Liver (tissue), 9 donors: ENCODE results near the gene RYR3. TPM values are rescaled to one million over a fixed set of nuclear protein-coding genes. Genes with fewer than 3 reads are reported as not detected.

Experiments
- DNase-seq: peaks from one replicate; pipeline ENCODE4 v3.0.0-alpha.2; 2017; ENCODE audit warnings: low spot score
- H3K27ac ChIP-seq, 2 donors: one replicate each; pipeline ENCODE4 v1.7.0; 2013; ENCODE audit warnings: inconsistent platforms in 2 of 2, low read length in 2 of 2, control low read depth in 1 of 2, low read depth in 1 of 2, mild to moderate bottlenecking in 1 of 2
- H3K27me3 ChIP-seq, 4 donors: one replicate each; pipeline versions ENCODE4 v1.6.1 to v1.7.0; 2013; ENCODE audit warnings: low read length in 3 of 4, inconsistent platforms in 1 of 4, mild to moderate bottlenecking in 1 of 4, moderate library complexity in 1 of 4; ENCODE audit not compliant: control insufficient read depth in 4 of 4, insufficient read depth in 4 of 4
- H3K36me3 ChIP-seq, 4 donors: one replicate each; pipeline versions ENCODE4 v1.6.1 to v1.7.0; 2013; ENCODE audit warnings: low read length in 3 of 4, mild to moderate bottlenecking in 3 of 4, low read depth in 1 of 4, moderate library complexity in 1 of 4; ENCODE audit not compliant: control insufficient read depth in 4 of 4, insufficient read depth in 3 of 4
- H3K4me1 ChIP-seq, 4 donors: one replicate each; pipeline versions ENCODE4 v1.6.1 to v1.7.0; 2013; ENCODE audit warnings: low read length in 3 of 4, mild to moderate bottlenecking in 3 of 4, moderate library complexity in 1 of 4; ENCODE audit not compliant: control insufficient read depth in 4 of 4, insufficient read depth in 4 of 4
- H3K4me3 ChIP-seq, 3 donors: one replicate each; pipeline versions ENCODE4 v1.6.1 to v1.7.0; 2013; ENCODE audit warnings: low read length in 3 of 3, control low read depth in 1 of 3, low read depth in 1 of 3, mild to moderate bottlenecking in 1 of 3
- H3K9ac ChIP-seq, 2 donors: one replicate each; pipeline ENCODE4 v1.7.0; 2013; ENCODE audit warnings: low read length in 2 of 2, mild to moderate bottlenecking in 2 of 2, moderate library complexity in 2 of 2, control low read depth in 1 of 2, low read depth in 1 of 2
- H3K9me3 ChIP-seq, 4 donors: one replicate each; pipeline versions ENCODE4 v1.6.1 to v1.7.0; 2013; ENCODE audit warnings: low read length in 3 of 4; ENCODE audit not compliant: control insufficient read depth in 4 of 4
- ATF3 ChIP-seq: IDR thresholded peaks from 2 replicates; pipeline ENCODE4 v1.6.1; 2016; ENCODE audit warnings: antibody characterized with exemption
- CTCF ChIP-seq: fragments of 150-350 bp; IDR thresholded peaks from 2 replicates; pipeline ENCODE4 v1.5.1; 2017; ENCODE audit warnings: improper control_type of control experiment, low read depth, low read length; ENCODE audit not compliant: missing input control
- EGR1 ChIP-seq, 2 donors: IDR thresholded peaks; 2 replicates each; pipeline ENCODE4 v1.6.1; 2016 to 2018; ENCODE audit warnings: antibody characterized with exemption in 2 of 2, low read depth in 2 of 2
- FOXA1 ChIP-seq: IDR thresholded peaks from 2 replicates; pipeline ENCODE4 v1.6.1; 2016; ENCODE audit warnings: antibody characterized with exemption
- FOXA2 ChIP-seq: IDR thresholded peaks from 2 replicates; pipeline ENCODE4 v1.6.1; 2016; ENCODE audit warnings: antibody characterized with exemption
- GABPA ChIP-seq, 2 donors: IDR thresholded peaks in 1 of 2; conservative IDR thresholded peaks in 1 of 2; 2 replicates each; pipeline ENCODE4 v1.6.1; 2016; ENCODE audit warnings: antibody characterized with exemption in 2 of 2, mild to moderate bottlenecking in 1 of 2, moderate library complexity in 1 of 2
- HNF4A ChIP-seq, 2 donors: conservative IDR thresholded peaks; 2 replicates each; pipeline ENCODE4 v1.6.1; 2016; ENCODE audit warnings: antibody characterized with exemption in 2 of 2, mild to moderate bottlenecking in 2 of 2
- HNF4G ChIP-seq: IDR thresholded peaks from 2 replicates; pipeline ENCODE4 v1.6.1; 2016; ENCODE audit warnings: antibody characterized with exemption
- JUND ChIP-seq, 2 donors: IDR thresholded peaks; 2 replicates each; pipeline ENCODE4 v1.6.1; 2016; ENCODE audit warnings: antibody characterized with exemption in 2 of 2
- MAX ChIP-seq: IDR thresholded peaks from 2 replicates; pipeline ENCODE4 v1.6.1; 2016; ENCODE audit warnings: antibody characterized with exemption
- NR2F2 ChIP-seq: IDR thresholded peaks from 2 replicates; pipeline ENCODE4 v1.6.1; 2016; ENCODE audit warnings: antibody characterized with exemption
- RAD21 ChIP-seq, 2 donors: IDR thresholded peaks; 2 replicates each; pipeline ENCODE4 v1.6.1; 2016; ENCODE audit warnings: antibody characterized with exemption in 2 of 2, mild to moderate bottlenecking in 2 of 2
- REST ChIP-seq: IDR thresholded peaks from 2 replicates; pipeline ENCODE4 v1.6.1; 2016; ENCODE audit warnings: antibody characterized with exemption, mild to moderate bottlenecking
- RXRA ChIP-seq, 2 donors: IDR thresholded peaks; 2 replicates each; pipeline ENCODE4 v1.6.1; 2017 to 2018; ENCODE audit warnings: antibody characterized with exemption in 2 of 2, mild to moderate bottlenecking in 1 of 2
- SP1 ChIP-seq: IDR thresholded peaks from 2 replicates; pipeline ENCODE4 v1.6.1; 2018; ENCODE audit warnings: antibody characterized with exemption, mild to moderate bottlenecking
- TAF1 ChIP-seq: conservative IDR thresholded peaks from 2 replicates; pipeline ENCODE4 v1.6.1; 2016; ENCODE audit warnings: antibody characterized with exemption, mild to moderate bottlenecking
- YY1 ChIP-seq: IDR thresholded peaks from 2 replicates; pipeline ENCODE4 v1.6.1; 2016; ENCODE audit warnings: antibody characterized with exemption, mild to moderate bottlenecking
- ZBTB33 ChIP-seq: IDR thresholded peaks from 2 replicates; pipeline ENCODE4 v1.6.1; 2016; ENCODE audit warnings: antibody characterized with exemption
- WGBS: extraction: QIAGEN DNeasy Blood & Tissue Kit; methylation state at CpG from one replicate; pipeline ENCODE4 v1.1.7; 2013; 5-methylcytosine and 5-hydroxymethylcytosine counted together
- polyA plus RNA-seq, 2 donors: library from polyadenylated mRNA; stranded (reverse) in 1 of 2; unstranded in 1 of 2; fragments of 200-250 nt in 1 of 2; fragments of >200 nt in 1 of 2; fragmentation: Nextera tagmentation in 1 of 2; extraction: Ambion mirVana in 1 of 2; gene quantifications; one replicate each; pipeline versions ENCODE4 v1.2.1 to v1.2.3, GENCODE V29; 2013 to 2015
- total RNA-seq, 2 donors: library from RNA; depleted of rRNA; stranded (reverse); fragments of >200 nt; gene quantifications; one replicate each; pipeline ENCODE4 v1.2.3, GENCODE V29; 2014
- donor health status: healthy.
- donor health status: healthy.
- donor health status: healthy.
- donor health status: healthy.
- donor health status: healthy.

RYR3 gene
- total and polyA plus RNA-seq, 4 donors: 0.01 to 1.1 (median 0.22) TPM

- WGBS: 90% methylated on average over 14 of the region's 14 CpGs
- no peaks in the 10 kb centered on the region for H3K36me3 ChIP-seq
- no peaks in the 10 kb centered on the region for H3K9me3 ChIP-seq
- no peak overlapping the region for H3K9ac ChIP-seq
- no peak overlapping the region for H3K4me3 ChIP-seq
- peaks cover 0 to 2% (median 0%) of the 10 kb centered on the region in 4 donors for H3K27me3 ChIP-seq
- DNase-seq: no peak
- TF ChIP-seq FOXA2: no peak
- TF ChIP-seq FOXA1: no peak
- no peak for TF ChIP-seq RAD21 (IDR thresholded peaks at IDR 0.05)
- TF ChIP-seq HNF4G: no peak
- TF ChIP-seq YY1: no peak
- TF ChIP-seq RXRA (IDR thresholded peaks at IDR 0.05): no peak
- no peak for TF ChIP-seq TAF1
- TF ChIP-seq HNF4A (conservative IDR thresholded peaks at IDR 0.05): no peak
- TF ChIP-seq EGR1 (IDR thresholded peaks at IDR 0.05; ENCODE audit: low read depth in 2 of 2): no peak
- no peak for TF ChIP-seq JUND (IDR thresholded peaks at IDR 0.05)
- TF ChIP-seq GABPA (IDR thresholded peaks at IDR 0.05 in 1 of 2, conservative IDR thresholded peaks at IDR 0.05 in 1 of 2): no peak
- no peak for TF ChIP-seq REST
- no peak for TF ChIP-seq MAX
- no peak for TF ChIP-seq CTCF
- no peak for TF ChIP-seq ZBTB33
- no peak for TF ChIP-seq NR2F2
- no peak for TF ChIP-seq SP1
- TF ChIP-seq ATF3: no peak
- H3K4me1 ChIP-seq: no peaks in the 10 kb centered on the region
- no peak overlapping the region for H3K27ac ChIP-seq
Observed at GRCh38 chr15:33662014-33662413, 351.2 kb downstream of the RYR3 start.
